H9 (cell line): ENCODE results near the gene NPTN. TPM values are rescaled to one million over a fixed set of nuclear protein-coding genes. Genes with fewer than 3 reads are reported as not detected.

Experiments
- DNase-seq: peaks from one replicate; pipeline ENCODE4 v3.0.0-alpha.2; 2017
- H2AFZ ChIP-seq: one replicate; pipeline ENCODE4 v1.6.1; 2013; ENCODE audit warnings: mild to moderate bottlenecking, low read length, control low read depth, moderate library complexity
- H2AK5ac ChIP-seq: 2 replicates; pipeline ENCODE4 v1.6.1; 2013; ENCODE audit warnings: low read length, control low read depth, mixed read lengths; ENCODE audit not compliant: insufficient read length
- H2BK120ac ChIP-seq: one replicate; pipeline ENCODE4 v1.6.1; 2013; ENCODE audit warnings: low read depth, mild to moderate bottlenecking, low read length, control low read depth, inconsistent platforms; ENCODE audit not compliant: poor library complexity, severe bottlenecking
- H2BK12ac ChIP-seq: 2 replicates; pipeline ENCODE4 v1.6.1; 2013; ENCODE audit warnings: low read length, control low read depth, mixed read lengths, low read depth; ENCODE audit not compliant: insufficient read length
- H2BK15ac ChIP-seq: 2 replicates; pipeline ENCODE4 v1.6.1; 2013; ENCODE audit warnings: low read depth, low read length, control low read depth
- H2BK20ac ChIP-seq: one replicate; pipeline ENCODE4 v1.6.1; 2013; ENCODE audit warnings: low read depth, mild to moderate bottlenecking, low read length, control low read depth, inconsistent platforms; ENCODE audit not compliant: poor library complexity, severe bottlenecking
- H2BK5ac ChIP-seq: 2 replicates; pipeline ENCODE4 v1.6.1; 2013; ENCODE audit warnings: low read length, control low read depth, mixed read lengths; ENCODE audit not compliant: insufficient read length
- H3K14ac ChIP-seq: 2 replicates; pipeline ENCODE4 v1.6.1; 2013; ENCODE audit warnings: low read length, control low read depth; ENCODE audit not compliant: insufficient read depth
- H3K18ac ChIP-seq: 2 replicates; pipeline ENCODE4 v1.6.1; 2013; ENCODE audit warnings: low read depth, mild to moderate bottlenecking, mixed read lengths, low read length, control low read depth; ENCODE audit not compliant: insufficient read length
- H3K23ac ChIP-seq: 2 replicates; pipeline ENCODE4 v1.6.1; 2013; ENCODE audit warnings: low read length, control low read depth, mixed read lengths, low read depth; ENCODE audit not compliant: insufficient read length
- H3K23me2 ChIP-seq: 2 replicates; pipeline ENCODE4 v1.6.1; 2013; ENCODE audit warnings: low read depth, mild to moderate bottlenecking, mixed read lengths, low read length, control low read depth; ENCODE audit not compliant: insufficient read length, poor library complexity, severe bottlenecking
- H3K27ac ChIP-seq: 2 replicates; pipeline ENCODE4 v1.5.1; 2013; ENCODE audit warnings: low read length, control low read depth, mixed read lengths, low read depth; ENCODE audit not compliant: insufficient read length
- H3K27me3 ChIP-seq: 2 replicates; pipeline ENCODE4 v1.6.1; 2013; ENCODE audit warnings: low read length, control low read depth, inconsistent platforms; ENCODE audit not compliant: insufficient read depth
- H3K4ac ChIP-seq: 2 replicates; pipeline ENCODE4 v1.6.1; 2013; ENCODE audit warnings: low read depth, mild to moderate bottlenecking, control low read depth, inconsistent platforms, low read length, moderate library complexity
- H3K4me1 ChIP-seq: 2 replicates; pipeline ENCODE4 v1.6.1; 2013; ENCODE audit warnings: low read length, control low read depth, inconsistent platforms; ENCODE audit not compliant: insufficient read depth
- H3K4me2 ChIP-seq: 2 replicates; pipeline ENCODE4 v1.6.1; 2013; ENCODE audit warnings: low read length, control low read depth, mixed read lengths; ENCODE audit not compliant: insufficient read length, insufficient read depth
- H3K56ac ChIP-seq: 2 replicates; pipeline ENCODE4 v1.6.1; 2013; ENCODE audit warnings: low read depth, mild to moderate bottlenecking, mixed read lengths, low read length, control low read depth; ENCODE audit not compliant: insufficient read length
- H3K79me1 ChIP-seq: 2 replicates; pipeline ENCODE4 v1.6.1; 2013; ENCODE audit warnings: low read depth, mild to moderate bottlenecking, moderate library complexity, low read length, control low read depth, inconsistent platforms; ENCODE audit not compliant: insufficient read depth, poor library complexity, severe bottlenecking
- H3K79me2 ChIP-seq: 2 replicates; pipeline ENCODE4 v1.6.1; 2013; ENCODE audit warnings: low read length, control low read depth, inconsistent platforms; ENCODE audit not compliant: insufficient read depth
- H3K9ac ChIP-seq: 2 replicates; pipeline ENCODE4 v1.6.1; 2013; ENCODE audit warnings: low read length, control low read depth, mixed read lengths; ENCODE audit not compliant: insufficient read length; ENCODE audit errors: extremely low read depth
- H3K9me3 ChIP-seq: one replicate; pipeline ENCODE4 v1.6.1; 2013; ENCODE audit warnings: low read depth, low read length, inconsistent platforms; ENCODE audit not compliant: control insufficient read depth
- H3T11ph ChIP-seq: one replicate; pipeline ENCODE4 v1.6.1; 2013; ENCODE audit warnings: mild to moderate bottlenecking, low read length, control low read depth, inconsistent platforms
- H4K20me1 ChIP-seq: one replicate; pipeline ENCODE4 v1.6.1; 2013; ENCODE audit not compliant: control insufficient read depth, insufficient read length, insufficient read depth
- H4K5ac ChIP-seq: 2 replicates; pipeline ENCODE4 v1.6.1; 2013; ENCODE audit warnings: low read depth, mild to moderate bottlenecking, mixed read lengths, low read length, control low read depth; ENCODE audit not compliant: insufficient read length
- H4K8ac ChIP-seq: replicated peaks from 2 replicates; pipeline ENCODE4 v1.6.1; 2013; ENCODE audit warnings: low read length, control low read depth, mixed read lengths, low read depth; ENCODE audit not compliant: insufficient read length
- H4K91ac ChIP-seq: 2 replicates; pipeline ENCODE4 v1.6.1; 2013; ENCODE audit warnings: low read depth, mild to moderate bottlenecking, moderate library complexity, mixed read lengths, low read length, control low read depth; ENCODE audit not compliant: insufficient read length
- H3K27ac Mint-ChIP-seq, 3 experiments: 2 replicates in 2 of 3; 3 replicates in 1 of 3; pipeline ENCODE4 v1.8.0; 2020 to 2021; ENCODE audit warnings: mixed read lengths in 3 of 3, mild to moderate bottlenecking in 1 of 3, moderate library complexity in 1 of 3
- H3K27me3 Mint-ChIP-seq: 2 replicates; pipeline ENCODE4 v1.8.0; 2021; ENCODE audit warnings: low read depth, mild to moderate bottlenecking, moderate library complexity, mixed read lengths
- H3K36me3 Mint-ChIP-seq, 3 experiments: 2 replicates in 2 of 3; 3 replicates in 1 of 3; pipeline ENCODE4 v1.8.0; 2020 to 2021; ENCODE audit warnings: low read depth in 3 of 3, mixed read lengths in 3 of 3; ENCODE audit not compliant: insufficient read depth in 1 of 3
- H3K4me1 Mint-ChIP-seq, 2 experiments: 2 replicates each; pipeline ENCODE4 v1.8.0; 2020; ENCODE audit warnings: mixed read lengths in 2 of 2
- H3K4me3 Mint-ChIP-seq, 2 experiments: 2 replicates in 1 of 2; 3 replicates in 1 of 2; pipeline ENCODE4 v1.8.0; 2020 to 2021; ENCODE audit warnings: mild to moderate bottlenecking in 2 of 2, mixed read lengths in 2 of 2, moderate library complexity in 1 of 2
- H3K9me3 Mint-ChIP-seq, 2 experiments: 2 replicates in 1 of 2; 3 replicates in 1 of 2; pipeline ENCODE4 v1.8.0; 2020; ENCODE audit warnings: mild to moderate bottlenecking in 2 of 2, mixed read lengths in 2 of 2, moderate library complexity in 1 of 2
- CTCF ChIP-seq: fragments of 200-600 bp; sonication (generic); conservative IDR thresholded peaks from 3 replicates; pipeline ENCODE4 v1.8.0; 2021; ENCODE audit warnings: antibody characterized with exemption, mild to moderate bottlenecking
- WGBS: extraction: QIAGEN DNeasy Blood & Tissue Kit; methylation state at CpG from one replicate; pipeline ENCODE4 v1.1.7; 2013; ENCODE audit warnings: missing lambda C conversion rate, low lambda C conversion rate, mixed read lengths; ENCODE audit not compliant: insufficient read length; ENCODE audit errors: extremely low coverage; 5-methylcytosine and 5-hydroxymethylcytosine counted together
- total RNA-seq: library from RNA; stranded (reverse); gene quantifications from 2 replicates; pipeline ENCODE4 v1.2.1, GENCODE V29; 2021

Gene NPTN
- total RNA-seq, 1 experiment from 2014 or later, result 89.1 TPM

GRCh38 chr15:73631915-73632669, 1.1 kb downstream of the NPTN start:
- Histone ChIP-seq H3K27ac (peak overlapping the region; percentile 13), H3K27me3 (no peaks in the 10 kb centered on the region), H2BK15ac (no peak overlapping the region), H3K18ac (no peak overlapping the region), H4K91ac (no peak overlapping the region), H4K20me1 (no peaks in the 10 kb centered on the region), H3K9me3 (no peaks in the 10 kb centered on the region), H2BK120ac (no peak overlapping the region), H2AK5ac (no peak overlapping the region), H2BK12ac (no peak overlapping the region), H4K8ac (no peak overlapping the region), H3K79me2 (peaks cover 37% of the 10 kb centered on the region; the same call in 1 of the 2 replicates), H3K23ac (no peak overlapping the region), H2BK5ac (no peak overlapping the region), H2BK20ac (no peak overlapping the region), H4K5ac (no peak overlapping the region), H3K9ac (peak overlapping the region; percentile 69), H3K23me2 (peaks cover 12% of the 10 kb centered on the region), H2AFZ (no peak overlapping the region), H3K56ac (no peak overlapping the region), H3K4me2 (peak overlapping the region; percentile 92), H3K14ac (0 out of 2 replicates have a peak overlapping the region, but pooled peaks have one; percentile 62), H3T11ph (no peak overlapping the region), H3K4me1 (peaks cover 8% of the 10 kb centered on the region; the same call in 1 of the 2 replicates), H3K79me1 (peaks cover 3% of the 10 kb centered on the region), H3K4ac (no peak overlapping the region)
- WGBS, result no CpG with 5 or more reads among the region's 6 CpGs
- no peak for TF ChIP-seq CTCF
- Mint-ChIP-seq H3K36me3 (no peaks in the 10 kb centered on the region; a peak in 1 of 7 replicates), H3K4me1 (peaks cover 49 to 51% of the 10 kb centered on the region in 2 experiments), H3K27me3 (peaks cover 7% of the 10 kb centered on the region), H3K4me3 (peak overlapping the region; percentile 88 to 94), H3K27ac (peak overlapping the region; percentile 37 to 57 (median 54)), H3K9me3 (no peaks in the 10 kb centered on the region)
- peak; percentile 45 for DNase-seq
